HCT116 (cell line): Measurements from ENCODE around the gene SLC4A2. TPM values are rescaled to one million over a fixed set of nuclear protein-coding genes. Genes with fewer than 3 reads are reported as not detected.

Experiments used
- ATAC-seq: fragments of 200-7000 bp; cut with Tn5 transposase; 2 replicates; pipeline ENCODE4 v1.9.1; 2020; ENCODE audit warnings: mild to moderate bottlenecking, moderate library complexity
- BruUV-seq: library from RNA; stranded (reverse); fragments of 400-500 nt; replicated peaks from 2 replicates; lab custom pipeline; 2021; lab: Mats Ljungman, UMichigan
- CTCF ChIA-PET: fragments of 300-600 bp; sonication (Branson Sonifier 250); formaldehyde crosslinking; loops from one replicate; lab custom pipeline; 2021; ENCODE audit warnings: antibody characterized with exemption; lab: Charles Lee
- POLR2A ChIA-PET: fragments of 300-600, 350-600 bp; sonication (Branson Sonifier 250); formaldehyde crosslinking; loops from one replicate; lab custom pipeline; 2021; ENCODE audit warnings: antibody characterized with exemption; lab: Charles Lee
- RAD21 ChIA-PET, 2 experiments: fragments of 300-600 bp; sonication (Branson Sonifier 250); formaldehyde crosslinking; loops; one replicate each; lab custom pipeline; 2023; ENCODE audit warnings: low total read pairs in 2 of 2; ENCODE audit not compliant: uncharacterized antibody in 2 of 2, unreplicated experiment in 2 of 2, low non-redundant PET in 1 of 2; lab: Charles Lee
- DNase-seq: peaks from one replicate; pipeline ENCODE4 v3.0.0-alpha.2; 2010; ENCODE audit warnings: low read depth, low spot score
- H2AFZ ChIP-seq: fragments of 200-600 bp; shearing (Covaris generic), sonication (generic); 2 replicates; pipeline ENCODE4 v1.6.1; 2017; ENCODE audit warnings: low read depth, mixed run types, mixed read lengths, antibody characterized with exemption, low read length; ENCODE audit not compliant: poor library complexity, severe bottlenecking
- H3K27ac ChIP-seq: 2 replicates; pipeline ENCODE4 v1.5.1; 2012; ENCODE audit warnings: low read depth, low read length
- H3K27me3 ChIP-seq: fragments of 200-600 bp; sonication (generic); 2 replicates; pipeline ENCODE4 v1.6.1; 2016; ENCODE audit warnings: mixed run types, low read length, mixed read lengths; ENCODE audit not compliant: insufficient read depth
- H3K36me3 ChIP-seq, 2 experiments: fragments of 200-500 bp in 1 of 2; fragments of 200-600 bp in 1 of 2; sonication (Bioruptor generic) in 1 of 2; sonication (generic) in 1 of 2; 2 replicates each; pipeline versions ENCODE4 v1.5.1 to v1.6.1; 2014 to 2016; ENCODE audit warnings: low read length in 2 of 2, inconsistent platforms in 1 of 2, mixed read lengths in 1 of 2, mixed run types in 1 of 2; ENCODE audit not compliant: insufficient read depth in 2 of 2, control insufficient read depth in 1 of 2
- H3K4me1 ChIP-seq, 2 experiments: fragments of 200-600 bp in 1 of 2; sonication (generic) in 1 of 2; 2 replicates each; pipeline versions ENCODE4 v1.5.1 to v1.6.1; 2012 to 2017; ENCODE audit warnings: low read length in 2 of 2, inconsistent platforms in 1 of 2, mild to moderate bottlenecking in 1 of 2, mixed read lengths in 1 of 2, mixed run types in 1 of 2, moderate library complexity in 1 of 2; ENCODE audit not compliant: insufficient read depth in 2 of 2, control insufficient read depth in 1 of 2
- H3K4me2 ChIP-seq: fragments of 200-600 bp; sonication (generic); 2 replicates; pipeline ENCODE4 v1.6.1; 2017; ENCODE audit warnings: mixed run types, low read length, mixed read lengths
- H3K4me3 ChIP-seq, 2 experiments: fragments of 200-600 bp in 1 of 2; sonication (generic) in 1 of 2; replicated peaks in 1 of 2; 2 replicates each; pipeline ENCODE4 v1.5.1; 2011 to 2016; ENCODE audit warnings: low read length in 2 of 2, control low read depth in 1 of 2, low read depth in 1 of 2, mild to moderate bottlenecking in 1 of 2, mixed read lengths in 1 of 2, mixed run types in 1 of 2
- H3K79me2 ChIP-seq: fragments of 200-600 bp; sonication (generic); 2 replicates; pipeline ENCODE4 v1.6.1; 2017; ENCODE audit warnings: mild to moderate bottlenecking, mixed run types, low read length, moderate library complexity, mixed read lengths; ENCODE audit not compliant: insufficient read depth
- H3K9ac ChIP-seq: fragments of 200-600 bp; sonication (generic); 2 replicates; pipeline ENCODE4 v1.6.1; 2016; ENCODE audit warnings: low read length, mixed read lengths
- H3K9me2 ChIP-seq: fragments of 200-600 bp; sonication (generic), shearing (Covaris generic); 2 replicates; pipeline ENCODE4 v1.6.1; 2017; ENCODE audit warnings: mixed run types, mild to moderate bottlenecking, moderate library complexity; ENCODE audit not compliant: insufficient read depth
- H3K9me3 ChIP-seq, 2 experiments: fragments of 200-500 bp in 1 of 2; fragments of 200-600 bp in 1 of 2; sonication (Bioruptor generic) in 1 of 2; sonication (generic) in 1 of 2; 2 replicates each; pipeline ENCODE4 v1.6.1; 2014 to 2017; ENCODE audit warnings: low read length in 2 of 2, mixed read lengths in 2 of 2, inconsistent platforms in 1 of 2, low read depth in 1 of 2, mild to moderate bottlenecking in 1 of 2, mixed run types in 1 of 2, moderate library complexity in 1 of 2; ENCODE audit not compliant: control insufficient read depth in 1 of 2, insufficient read depth in 1 of 2
- H4K20me1 ChIP-seq: fragments of 200-600 bp; sonication (generic), shearing (Covaris generic); 2 replicates; pipeline ENCODE4 v1.6.1; 2017; ENCODE audit warnings: mixed run types, mild to moderate bottlenecking, moderate library complexity; ENCODE audit not compliant: insufficient read depth
- CEBPB ChIP-seq: IDR thresholded peaks from 2 replicates; pipeline ENCODE4 v1.6.1; 2012; ENCODE audit warnings: low read depth
- CTCF ChIP-seq, 3 experiments: fragments of 200-600 bp in 1 of 3; sonication (generic) in 1 of 3; IDR thresholded peaks in 2 of 3; conservative IDR thresholded peaks in 1 of 3; 2 replicates each; pipeline ENCODE4 v1.5.1; 2012 to 2017; ENCODE audit warnings: low read depth in 2 of 3, low read length in 2 of 3, antibody characterized with exemption in 1 of 3, borderline replicate concordance in 1 of 3, control low read depth in 1 of 3, mild to moderate bottlenecking in 1 of 3, mixed read lengths in 1 of 3, mixed run types in 1 of 3, moderate library complexity in 1 of 3; ENCODE audit not compliant: insufficient read depth in 1 of 3
- JUND ChIP-seq: IDR thresholded peaks from 2 replicates; pipeline ENCODE4 v1.6.1; 2012
- POLR2A ChIP-seq: IDR thresholded peaks from 2 replicates; pipeline ENCODE4 v1.7.0; 2011; ENCODE audit warnings: borderline replicate concordance; ENCODE audit not compliant: insufficient read depth, insufficient read length; ENCODE audit errors: extremely low read depth
- REST ChIP-seq: IDR thresholded peaks from 2 replicates; pipeline ENCODE4 v1.6.1; 2012; ENCODE audit warnings: low read depth
- intact Hi-C: fragments of 100-400 bp; cut with micrococcal nuclease; formaldehyde crosslinking; loops from 2 replicates; pipeline ENCODE4 v1.10.0; 2022
- total RNA-seq: library from RNA; stranded (reverse); gene quantifications from one replicate; pipeline ENCODE4 v1.2.1, GENCODE V29; 2021; ENCODE audit not compliant: unreplicated experiment

Gene SLC4A2
- total RNA-seq, 1 experiment from 2014 or later = 240 TPM

- TF ChIP-seq REST = no peak
- TF ChIP-seq JUND = no peak
- no peak for TF ChIP-seq CEBPB
Measured at GRCh38 chr7:151017370-151017952, 41.9 kb upstream of the SLC4A2 start (continued).

- no peak overlapping the region for H2AFZ ChIP-seq
- H3K9ac ChIP-seq = peak overlapping the region; percentile 38; the same call in 1 of the 2 replicates
- DNase-seq (no peak), ATAC-seq (peak; percentile 91)
- ChIA-PET RAD21 (interaction anchor here (0.5 to 1.0 kb wide), 4 partner anchors 9 to 228 kb away, joined by 3 read pairs; no protein-coding TSS in a partner anchor), POLR2A (interaction anchor here (0.6 to 2.0 kb wide), 3 partner anchors 9 to 43 kb away, joined by 4 to 10 read pairs (median 5); partner anchors contain the start of gene ABCB8), CTCF (interaction anchor here (0.6 to 5.2 kb wide), 12 partner anchors 8 to 120 kb away, joined by 3 to 59 read pairs (median 4); partner anchors contain the start of genes ABCB8, FASTK and NOS3)
- H3K79me2 ChIP-seq = no peaks in the 10 kb centered on the region
- intact Hi-C loops = loop anchor here (1.0 to 10.0 kb wide), 3 partner anchors 55 to 243 kb away; no protein-coding TSS in a partner anchor
- H3K27me3 ChIP-seq = no peaks in the 10 kb centered on the region
- H3K9me2 ChIP-seq = no peaks in the 10 kb centered on the region
- peak overlapping the region; percentile 8; the same call in 1 of the 2 replicates for H3K27ac ChIP-seq
- peaks cover 0 to 24% of the 10 kb centered on the region in 2 experiments; a peak in 2 of 4 replicates for H3K4me1 ChIP-seq
- no peaks in the 10 kb centered on the region for H3K9me3 ChIP-seq
- peak overlapping the region; percentile 60 for H3K4me2 ChIP-seq
- no TSS peak for BruUV-seq
- no peaks in the 10 kb centered on the region for H3K36me3 ChIP-seq
- H4K20me1 ChIP-seq = no peaks in the 10 kb centered on the region
- H3K4me3 ChIP-seq = no peak overlapping the region
- TF ChIP-seq POLR2A (no peak), CTCF (IDR thresholded peaks at IDR 0.05 in 2 of 3, conservative IDR thresholded peaks at IDR 0.05 in 1 of 3; ENCODE audit: borderline replicate concordance in 1 of 3, insufficient read depth in 1 of 3, low read depth in 2 of 3, low read length in 2 of 3) (peak in 2 of 3 experiments; percentile 96 to 99; a peak in 4 of 6 replicates)
- TF ChIP-seq, all 23 proteins: peak for 1
Measured at GRCh38 chr7:151017953-151018420, 41.4 kb upstream of the SLC4A2 start.
